Midbrain (tissue), 1 donor: ENCODE measurements around the gene ADA.
A peak's percentile ranks its signal among the peaks of the same experiment; 100 is the strongest.

Experiments used
- DNase-seq: peaks from one replicate; lab custom pipeline; 2025; lab: John Stamatoyannopoulos, UW

ADA gene

GRCh38 chr20:44624152-44624551 is 27.3 kb downstream of the ADA start:
- DNase-seq, result no peak

GRCh38 chr20:44622501-44623270 is 28.8 kb downstream of the ADA start:
- no peak for DNase-seq

DNA sequence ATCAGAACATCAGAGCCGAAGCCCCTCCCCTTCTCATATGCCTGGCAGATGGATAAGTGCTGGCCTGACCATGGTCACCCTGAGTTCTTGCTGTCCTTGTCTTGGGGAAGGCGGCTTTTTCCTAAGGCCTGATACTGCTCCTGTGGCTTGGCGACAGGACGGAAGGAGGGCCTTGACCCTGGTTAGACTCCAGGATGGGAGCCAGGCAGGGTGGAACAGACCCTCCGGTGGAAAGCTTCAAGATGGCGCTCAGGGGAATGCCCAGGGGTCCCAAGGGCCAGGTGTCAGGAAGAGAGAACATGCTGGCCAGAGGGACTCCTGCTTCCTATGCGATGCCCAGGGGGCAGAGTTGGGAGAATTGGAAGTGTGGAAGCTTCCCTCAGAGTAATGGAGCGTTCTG is 29.6 kb downstream of the ADA start:
- no peak for DNase-seq

GRCh38 chr20:44621325-44621724 is 30.2 kb downstream of the ADA start:
- no peak for DNase-seq

GRCh38 chr20:44620030-44620429 is 31.5 kb downstream of the ADA start:
- no peak for DNase-seq

DNA sequence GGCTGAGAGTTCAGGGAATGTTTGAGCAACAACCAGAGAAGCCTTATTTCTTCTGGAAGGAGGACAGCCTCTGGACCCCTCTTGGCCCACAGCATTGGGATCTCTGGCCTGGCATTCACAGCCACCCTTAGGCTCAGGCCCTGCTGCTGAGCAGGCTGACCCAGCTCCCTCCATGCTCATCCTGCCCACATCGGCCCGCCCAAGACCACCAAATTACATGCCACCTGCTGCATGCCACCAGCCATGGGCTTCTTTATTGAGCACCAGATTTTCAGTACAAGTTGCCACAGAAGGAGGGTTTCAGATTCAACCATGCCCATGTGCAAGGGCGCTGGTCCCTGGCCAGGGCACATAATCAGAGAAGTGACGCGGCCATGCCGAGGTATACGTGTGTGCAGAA is 32.2 kb downstream of the ADA start:
- no peak for DNase-seq

GRCh38 chr20:44618318-44618731 is 33.2 kb downstream of the ADA start:
- no peak for DNase-seq

GRCh38 chr20:44616604-44616964 is 34.9 kb downstream of the ADA start:
- DNase-seq, result no peak

DNA sequence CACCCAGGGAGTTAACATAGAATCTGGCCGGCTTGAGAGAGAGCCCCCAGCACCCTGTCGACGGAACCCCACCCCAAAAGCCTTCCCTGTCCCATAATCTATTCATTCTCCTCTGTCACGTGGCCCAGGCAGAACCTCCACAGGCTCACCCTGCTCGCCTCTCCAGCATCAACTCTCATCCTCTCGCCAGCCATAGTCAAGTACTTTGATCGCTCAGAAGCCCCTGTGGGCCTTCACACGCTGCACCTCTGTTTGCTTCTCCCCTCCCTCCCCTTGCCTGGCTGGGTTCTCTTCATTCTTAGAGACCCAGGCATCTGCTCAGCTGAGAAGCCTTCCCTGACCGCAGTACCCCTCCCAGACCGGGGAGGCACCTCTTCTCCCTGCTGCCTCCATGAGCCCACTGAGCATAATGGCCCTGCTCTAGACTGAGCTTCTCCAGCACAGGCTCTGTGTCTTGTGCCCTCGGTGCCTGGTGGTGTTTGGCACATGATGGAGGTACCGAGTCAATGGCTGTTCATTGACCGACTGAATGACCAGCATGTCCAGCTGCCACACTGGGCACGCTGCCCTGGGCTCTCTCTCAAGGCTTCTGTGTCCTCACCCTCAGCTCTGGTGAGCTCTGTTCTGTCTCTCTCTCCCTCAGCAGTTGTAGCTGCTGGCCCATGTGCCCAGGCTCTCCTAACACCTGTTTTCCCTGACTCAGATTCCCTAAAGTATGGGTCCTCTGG is 35.5 kb downstream of the ADA start:
- DNase-seq, result peak; percentile 90

GRCh38 chr20:44615169-44615791 is 36.2 kb downstream of the ADA start:
- DNase-seq, result no peak

- peak; percentile 39 for DNase-seq
Measured at GRCh38 chr20:44614525-44614924, 37.0 kb downstream of the ADA start.

DNA sequence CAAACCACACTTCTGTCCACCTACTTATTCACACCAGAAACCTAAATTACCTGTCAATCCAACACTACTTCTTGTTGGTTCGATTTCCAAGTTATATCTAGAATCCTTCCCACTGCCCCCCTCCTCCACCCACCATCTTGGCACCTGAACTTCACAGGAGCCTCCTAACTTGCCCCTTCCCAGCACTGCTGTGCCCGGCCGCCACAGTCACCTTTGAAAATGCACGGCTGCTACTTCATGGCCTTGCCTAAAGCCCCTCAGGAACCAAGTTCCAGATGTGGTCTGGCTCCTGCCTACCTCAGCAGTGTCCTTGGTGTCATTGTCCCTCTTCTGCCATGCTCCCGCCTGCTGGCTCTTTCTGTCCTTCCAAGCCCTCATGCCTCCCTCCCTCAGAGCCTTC is 37.9 kb downstream of the ADA start:
- no peak for DNase-seq

DNA sequence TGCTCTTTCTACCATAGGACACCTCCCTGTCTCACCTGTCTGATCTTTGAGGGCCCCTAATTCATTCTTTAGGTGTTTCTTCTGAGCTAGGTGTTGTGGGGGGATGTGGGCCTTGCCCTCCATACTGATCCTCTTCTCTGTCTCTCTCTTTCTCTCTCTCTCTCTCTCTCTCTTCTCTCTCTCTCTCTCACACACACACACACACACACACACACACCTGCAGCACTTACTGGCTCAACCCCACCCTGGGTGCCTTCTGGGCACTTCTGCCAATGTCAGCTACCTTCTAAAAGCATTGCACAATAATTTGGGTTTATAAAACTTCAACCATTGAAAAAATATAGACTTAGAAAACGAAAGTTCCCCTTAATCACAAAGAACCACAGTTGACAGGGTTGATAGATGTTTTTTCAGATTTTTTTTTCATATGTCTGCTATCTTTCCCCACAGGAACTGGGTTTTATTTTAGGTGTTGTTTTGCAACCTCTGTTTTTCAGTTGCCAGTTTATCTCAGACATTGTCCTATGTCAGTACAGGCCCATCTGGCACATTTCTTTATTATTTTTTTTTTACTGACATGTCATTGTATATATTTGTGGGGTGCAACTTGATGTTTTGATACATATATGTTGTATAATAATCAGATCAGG is 41.1 kb downstream of the ADA start:
- no peak for DNase-seq

DNA sequence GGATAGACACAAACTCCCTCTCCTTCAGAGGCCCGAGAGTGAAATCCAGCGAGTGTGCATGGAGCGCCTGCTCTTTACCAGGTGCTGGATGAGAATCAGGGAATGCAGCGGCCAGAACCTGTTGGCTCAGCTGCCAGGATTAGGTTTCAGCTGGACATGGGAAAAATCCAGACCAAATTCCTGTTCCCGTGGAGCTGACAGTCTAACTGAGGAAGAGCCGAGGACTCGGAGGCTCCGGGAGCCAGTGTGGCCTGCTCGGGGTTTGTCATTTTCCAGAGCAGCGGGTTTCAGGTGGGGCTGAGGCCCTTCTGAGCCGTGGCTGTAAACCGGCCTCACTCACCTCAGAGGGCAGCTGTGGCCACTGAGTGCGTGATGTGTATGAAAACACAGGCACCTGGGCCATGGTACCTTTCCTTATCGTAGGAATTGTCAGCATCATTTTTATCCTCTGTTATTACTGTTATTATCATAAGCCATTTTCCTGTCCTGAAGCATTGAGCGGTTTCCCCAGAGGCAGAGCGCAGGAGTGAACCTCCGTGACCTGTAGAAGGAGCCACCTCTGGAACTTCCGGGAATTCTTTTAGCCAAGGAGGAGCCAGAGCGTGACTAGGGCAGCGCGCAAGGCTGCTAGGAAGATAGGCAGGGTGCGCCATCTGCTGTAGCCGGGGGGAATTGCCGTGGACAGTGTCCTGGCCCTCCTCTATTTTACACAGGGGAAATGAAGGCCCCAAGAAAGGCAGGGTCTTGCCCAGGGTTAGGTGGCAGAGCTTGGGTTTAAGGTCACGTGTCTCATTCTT is 41.8 kb downstream of the ADA start:
- peak; percentile 84 for DNase-seq

DNA sequence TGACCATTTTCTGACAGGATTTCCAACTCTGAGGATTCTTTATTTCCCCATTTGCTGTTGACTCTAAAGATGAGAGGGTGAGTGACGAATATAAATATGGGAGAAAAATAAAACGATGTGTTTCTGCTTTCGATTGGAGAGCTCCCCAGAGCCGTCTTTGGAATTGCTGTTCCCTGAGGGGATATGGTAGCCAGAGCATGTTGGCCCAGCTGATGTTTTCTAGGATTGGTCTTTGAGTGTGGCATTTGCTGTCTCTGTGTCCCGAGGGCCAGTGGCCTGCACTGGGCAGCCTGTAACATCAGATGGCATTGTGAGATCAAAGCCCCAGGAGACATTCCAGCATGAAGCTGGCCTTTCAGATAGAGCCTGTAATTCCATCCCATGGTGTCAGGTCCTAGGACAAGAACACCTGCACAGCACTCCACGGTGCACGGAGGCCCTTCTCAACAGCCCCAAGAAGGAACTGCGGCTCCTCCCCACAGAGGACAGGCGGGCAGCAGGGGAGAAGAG is 42.4 kb downstream of the ADA start:
- no peak for DNase-seq

DNA sequence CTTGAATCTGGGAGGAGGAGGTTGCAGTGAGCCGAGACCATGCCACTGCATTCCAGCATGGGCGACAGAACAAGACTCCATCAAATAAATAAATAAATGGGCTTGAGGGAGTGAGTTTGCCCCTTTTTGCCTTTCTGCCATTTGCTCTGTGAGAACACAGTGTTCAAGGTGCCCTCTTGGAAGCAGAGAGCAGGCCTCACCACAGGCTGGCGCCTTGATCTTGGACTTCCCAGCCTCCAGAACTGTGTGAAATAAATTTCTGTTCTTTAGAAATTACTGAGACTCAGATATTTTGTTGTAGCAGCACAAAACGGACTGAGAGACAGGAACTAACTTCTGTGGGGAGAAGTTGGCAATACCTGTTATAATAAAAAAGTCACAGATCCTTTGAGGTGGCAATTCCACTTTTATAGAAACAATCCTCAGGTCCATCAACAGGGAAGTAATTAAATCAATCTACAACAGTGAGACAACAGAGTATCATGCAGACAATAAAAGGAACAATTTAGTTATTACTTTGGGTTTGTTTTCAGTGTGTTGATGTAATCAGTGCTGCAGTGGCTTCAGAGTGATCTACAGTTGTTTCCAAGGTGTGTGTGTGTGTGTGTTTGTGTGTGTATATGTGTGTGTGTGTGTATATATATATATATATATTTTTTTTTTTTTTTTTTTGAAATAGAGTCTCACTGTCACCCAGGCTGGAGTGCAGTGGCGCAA is 44.6 kb downstream of the ADA start:
- DNase-seq, result no peak

GRCh38 chr20:44603327-44603726 is 48.2 kb downstream of the ADA start:
- DNase-seq, result no peak

DNA sequence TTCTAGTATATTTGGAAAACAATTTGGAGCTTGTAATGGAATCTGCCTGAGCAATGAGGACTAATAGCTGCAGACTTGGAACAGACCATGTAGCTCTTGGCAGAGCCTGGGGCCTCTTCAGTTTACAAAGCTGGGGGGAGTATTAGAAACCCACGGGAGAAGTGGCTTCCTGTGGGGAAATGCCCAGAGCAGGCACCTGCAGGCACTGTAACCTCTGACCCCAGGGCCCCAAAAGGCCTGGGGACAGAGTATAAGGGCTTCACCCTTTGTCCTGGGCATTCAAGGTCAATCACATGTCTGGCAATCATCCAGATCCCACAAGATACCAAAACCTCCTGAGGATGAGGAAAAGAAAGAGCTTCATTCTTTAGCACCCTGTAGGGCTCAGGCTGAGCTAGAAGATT is 49.7 kb downstream of the ADA start:
- peak; percentile 40 for DNase-seq

- no peak for DNase-seq
Measured at GRCh38 chr20:44601236-44601671, 50.2 kb downstream of the ADA start.

DNA sequence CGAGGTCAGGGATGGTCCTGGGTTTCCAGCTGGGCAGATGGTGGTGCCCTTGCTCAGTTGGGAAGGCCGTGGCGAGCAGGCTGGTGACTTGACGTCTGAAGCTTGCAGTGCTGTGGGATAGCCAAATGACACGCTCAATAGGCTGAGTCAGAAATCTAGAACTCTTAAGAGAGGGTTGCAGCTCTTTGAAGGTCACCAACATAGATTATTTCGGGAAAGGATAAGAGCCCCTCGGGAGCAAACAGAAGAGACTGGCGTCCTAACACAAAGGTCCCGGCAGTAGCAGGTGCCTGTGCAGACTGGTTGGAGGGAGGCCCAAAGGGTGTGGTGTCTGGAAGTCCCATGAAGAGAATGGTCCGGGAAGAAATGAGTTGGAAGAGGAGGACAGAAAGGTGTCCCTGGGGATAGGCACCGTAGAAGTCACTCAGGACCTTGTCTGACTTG is 50.7 kb downstream of the ADA start:
- DNase-seq, result no peak

DNA sequence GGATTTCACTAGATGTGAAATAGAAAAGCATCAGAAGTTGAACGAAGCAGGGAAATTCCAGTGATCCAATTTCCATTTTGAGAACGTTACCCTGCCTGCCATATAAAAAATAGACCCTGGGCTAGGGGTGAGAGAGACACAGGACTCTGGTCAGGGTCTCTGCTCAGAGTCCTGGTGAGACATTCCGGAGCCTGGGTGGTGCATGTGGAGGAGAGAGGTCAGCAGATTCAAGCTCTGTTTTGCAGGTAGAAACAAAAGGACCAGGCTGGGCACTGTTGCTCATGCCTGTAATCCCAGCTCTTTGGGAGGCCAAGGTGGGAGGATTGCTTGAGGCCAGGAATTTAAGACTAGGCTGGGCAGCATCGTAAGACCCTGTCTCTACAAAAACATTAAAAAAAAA is 51.2 kb downstream of the ADA start:
- no peak for DNase-seq
